Glutamatergic neuron (in vitro differentiated cells): ENCODE results near the gene SELENOO. TPM values are rescaled to one million over a fixed set of nuclear protein-coding genes. Genes with fewer than 3 reads are reported as not detected.

Experiments used
- DNase-seq: peaks from one replicate; pipeline ENCODE4 v3.0.0; 2022
- H3K27ac Mint-ChIP-seq: one replicate; pipeline ENCODE4 v1.8.0; 2020; ENCODE audit warnings: mild to moderate bottlenecking, mixed read lengths, inconsistent platforms; ENCODE audit not compliant: unreplicated experiment
- H3K27me3 Mint-ChIP-seq: one replicate; pipeline ENCODE4 v1.8.0; 2020; ENCODE audit warnings: mild to moderate bottlenecking, moderate library complexity, mixed read lengths, inconsistent platforms; ENCODE audit not compliant: unreplicated experiment
- H3K36me3 Mint-ChIP-seq: one replicate; pipeline ENCODE4 v1.8.0; 2020; ENCODE audit warnings: mild to moderate bottlenecking, mixed read lengths, inconsistent platforms; ENCODE audit not compliant: unreplicated experiment
- H3K4me1 Mint-ChIP-seq: one replicate; pipeline ENCODE4 v1.8.0; 2020; ENCODE audit warnings: mild to moderate bottlenecking, low read depth, mixed read lengths, inconsistent platforms; ENCODE audit not compliant: unreplicated experiment
- H3K4me3 Mint-ChIP-seq: one replicate; pipeline ENCODE4 v1.8.0; 2020; ENCODE audit warnings: mild to moderate bottlenecking, mixed read lengths, inconsistent platforms; ENCODE audit not compliant: unreplicated experiment
- H3K9me3 Mint-ChIP-seq: one replicate; pipeline ENCODE4 v1.8.0; 2020; ENCODE audit warnings: mild to moderate bottlenecking, moderate library complexity, mixed read lengths, inconsistent platforms; ENCODE audit not compliant: unreplicated experiment
- total RNA-seq: library from RNA; stranded (reverse); fragmentation: NEBNext Ultra II Directional; extraction: Animal tissue kit (Norgen Biotek cat#: 25700); gene quantifications from one replicate; pipeline ENCODE4 v1.2.1, GENCODE V29; 2021; ENCODE audit not compliant: unreplicated experiment
- TF ChIP-seq, protein P1 (sequence below): fragments of 200-600 bp; sonication (generic); IDR thresholded peaks from one replicate; pipeline ENCODE4 v1.5.0; 2021; ENCODE audit not compliant: partially characterized antibody, unreplicated experiment

The SELENOO gene
- total RNA-seq, 1 donor from 2014 or later = 23.9 TPM

- DNase-seq = no peak
- Mint-ChIP-seq H3K9me3 (peaks cover 13% of the 10 kb centered on the region), H3K4me3 (no peak overlapping the region), H3K27me3 (peaks cover 9% of the 10 kb centered on the region), H3K27ac (no peak overlapping the region), H3K4me1 (peaks cover 1% of the 10 kb centered on the region), H3K36me3 (no peaks in the 10 kb centered on the region)
- TF ChIP-seq, protein P1, sequence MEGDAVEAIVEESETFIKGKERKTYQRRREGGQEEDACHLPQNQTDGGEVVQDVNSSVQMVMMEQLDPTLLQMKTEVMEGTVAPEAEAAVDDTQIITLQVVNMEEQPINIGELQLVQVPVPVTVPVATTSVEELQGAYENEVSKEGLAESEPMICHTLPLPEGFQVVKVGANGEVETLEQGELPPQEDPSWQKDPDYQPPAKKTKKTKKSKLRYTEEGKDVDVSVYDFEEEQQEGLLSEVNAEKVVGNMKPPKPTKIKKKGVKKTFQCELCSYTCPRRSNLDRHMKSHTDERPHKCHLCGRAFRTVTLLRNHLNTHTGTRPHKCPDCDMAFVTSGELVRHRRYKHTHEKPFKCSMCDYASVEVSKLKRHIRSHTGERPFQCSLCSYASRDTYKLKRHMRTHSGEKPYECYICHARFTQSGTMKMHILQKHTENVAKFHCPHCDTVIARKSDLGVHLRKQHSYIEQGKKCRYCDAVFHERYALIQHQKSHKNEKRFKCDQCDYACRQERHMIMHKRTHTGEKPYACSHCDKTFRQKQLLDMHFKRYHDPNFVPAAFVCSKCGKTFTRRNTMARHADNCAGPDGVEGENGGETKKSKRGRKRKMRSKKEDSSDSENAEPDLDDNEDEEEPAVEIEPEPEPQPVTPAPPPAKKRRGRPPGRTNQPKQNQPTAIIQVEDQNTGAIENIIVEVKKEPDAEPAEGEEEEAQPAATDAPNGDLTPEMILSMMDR = no peak
These were observed 26.9 kb downstream of the SELENOO start for GRCh38 chr22:50227579-50228215.

DNA sequence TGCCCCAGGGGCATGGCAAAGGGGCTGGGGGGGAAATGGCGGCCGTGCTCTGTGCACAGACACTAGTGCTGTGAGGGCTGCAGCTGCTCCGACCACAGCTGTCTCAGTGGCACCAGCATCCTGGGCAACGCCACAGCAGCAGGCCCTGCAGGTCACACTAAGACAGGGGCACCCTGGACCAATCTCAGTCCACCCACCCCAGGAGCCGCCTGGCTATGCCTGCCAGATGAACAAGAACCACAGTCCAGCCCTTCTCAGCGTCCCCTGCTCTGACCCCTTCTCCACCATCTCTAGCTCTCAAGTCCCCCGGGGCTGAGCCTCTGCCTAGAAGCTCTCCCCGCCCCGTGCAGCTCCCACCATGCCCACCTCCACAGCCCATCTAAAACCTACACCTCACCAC is 27.6 kb downstream of the SELENOO start:
- Mint-ChIP-seq H3K27ac (no peak overlapping the region), H3K27me3 (peaks cover 9% of the 10 kb centered on the region), H3K9me3 (peaks cover 13% of the 10 kb centered on the region), H3K4me3 (no peak overlapping the region), H3K4me1 (peaks cover 1% of the 10 kb centered on the region), H3K36me3 (no peaks in the 10 kb centered on the region)
- peak; percentile 15 for DNase-seq
- TF ChIP-seq, protein P1 = no peak

DNA sequence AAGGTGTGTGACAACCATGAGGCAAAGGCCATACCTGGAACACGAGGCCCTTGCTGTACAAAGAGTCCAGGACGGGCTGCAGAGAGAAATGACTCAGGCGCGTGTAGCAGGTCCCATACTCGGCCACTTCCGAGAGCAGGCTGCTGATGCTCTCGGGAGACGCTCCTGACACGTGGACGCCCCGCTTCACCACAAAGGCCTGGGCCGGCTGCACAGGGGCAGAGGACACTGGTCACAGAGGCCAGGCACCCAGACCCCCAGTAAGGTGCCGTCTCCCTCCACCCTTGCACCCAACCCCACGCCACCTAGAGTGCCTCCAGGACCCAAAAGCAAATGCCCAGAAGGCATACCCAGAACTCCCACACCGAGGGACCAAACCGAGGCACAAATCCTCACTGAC is 28.6 kb downstream of the SELENOO start:
- TF ChIP-seq, protein P1 = no peak
- peak; percentile 10 for DNase-seq
- no peaks in the 10 kb centered on the region for H3K36me3 Mint-ChIP-seq
- H3K27ac Mint-ChIP-seq = no peak overlapping the region
- H3K4me3 Mint-ChIP-seq = no peak overlapping the region
- peaks cover 6% of the 10 kb centered on the region for H3K9me3 Mint-ChIP-seq
- H3K4me1 Mint-ChIP-seq = peaks cover 1% of the 10 kb centered on the region
- H3K27me3 Mint-ChIP-seq = peaks cover 10% of the 10 kb centered on the region

- no peak for DNase-seq
- Mint-ChIP-seq H3K36me3 (no peaks in the 10 kb centered on the region), H3K27ac (no peak overlapping the region), H3K27me3 (peaks cover 10% of the 10 kb centered on the region), H3K4me3 (no peak overlapping the region), H3K4me1 (peaks cover 1% of the 10 kb centered on the region), H3K9me3 (peaks cover 4% of the 10 kb centered on the region)
- TF ChIP-seq, protein P1 = no peak
These were observed 31.8 kb downstream of the SELENOO start for GRCh38 chr22:50232481-50233151.

DNA sequence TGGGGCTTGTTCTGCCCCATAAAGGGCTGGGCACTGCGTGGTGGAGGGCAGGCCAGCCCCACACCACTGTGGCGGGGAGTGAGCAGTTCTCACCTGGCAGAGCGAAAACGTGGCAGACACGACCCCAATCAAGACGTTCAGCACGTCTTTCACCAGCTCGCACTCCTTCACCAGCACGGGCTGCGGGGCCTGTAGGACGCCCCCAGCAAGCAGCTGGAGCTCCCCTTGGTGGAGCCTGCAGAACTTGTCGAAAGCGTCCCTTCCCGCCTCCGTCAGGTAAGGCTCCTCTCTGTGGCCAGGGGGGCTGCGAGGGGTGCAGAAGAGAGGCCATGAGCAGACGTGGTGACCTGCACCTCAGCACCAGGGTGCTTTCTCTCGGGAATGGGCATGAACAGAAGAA is 32.4 kb downstream of the SELENOO start:
- no peak overlapping the region for H3K27ac Mint-ChIP-seq
- peaks cover 12% of the 10 kb centered on the region for H3K27me3 Mint-ChIP-seq
- DNase-seq = no peak

More for the DNA sequence above, 32.4 kb downstream of the SELENOO start:
- peaks cover 7% of the 10 kb centered on the region for H3K9me3 Mint-ChIP-seq
- no peak overlapping the region for H3K4me3 Mint-ChIP-seq
- TF ChIP-seq, protein P1 = no peak
- H3K36me3 Mint-ChIP-seq = no peaks in the 10 kb centered on the region
- peaks cover 1% of the 10 kb centered on the region for H3K4me1 Mint-ChIP-seq
